SK-N-SH (cell line): Measurements from ENCODE around the gene MACROD2. TPM values are rescaled to one million over a fixed set of nuclear protein-coding genes. Genes with fewer than 3 reads are reported as not detected.

Experiments
- CTCF ChIA-PET: fragments of 300-600, 350-600 bp; formaldehyde crosslinking; extraction: SDS; loops from one replicate; lab custom pipeline; 2021; lab: Yijun Ruan, JAX
- POLR2A ChIA-PET: fragments of 350-600 bp; sonication (Branson Sonifier 250); formaldehyde crosslinking; extraction: SDS; loops from one replicate; lab custom pipeline; 2020; ENCODE audit warnings: antibody characterized with exemption, inconsistent platforms; lab: Yijun Ruan, JAX
- DNase-seq: peaks from one replicate; pipeline ENCODE4 v3.0.0; 2012
- H2AFZ ChIP-seq: fragments of 200-600 bp; sonication (generic); 2 replicates; pipeline ENCODE4 v1.8.1; 2016; ENCODE audit warnings: antibody characterized with exemption, mild to moderate bottlenecking, low read depth
- H3F3A ChIP-seq: fragments of 200-600 bp; sonication (generic); replicated peaks from 2 replicates; pipeline ENCODE3; 2016; ENCODE audit warnings: antibody characterized with exemption, mild to moderate bottlenecking; ENCODE audit not compliant: insufficient read depth
- H3K27ac ChIP-seq, 2 experiments: fragments of 200-500 bp in 1 of 2; fragments of 200-600 bp in 1 of 2; sonication (Bioruptor generic) in 1 of 2; sonication (generic), shearing (Covaris generic) in 1 of 2; 2 replicates each; pipeline versions ENCODE4 v1.5.1 to v1.6.1; 2014 to 2016; ENCODE audit warnings: low read depth in 2 of 2, inconsistent platforms in 1 of 2, low read length in 1 of 2, mild to moderate bottlenecking in 1 of 2, mixed read lengths in 1 of 2
- H3K27me3 ChIP-seq: fragments of 200-600 bp; sonication (generic), shearing (Covaris generic); 2 replicates; pipeline ENCODE4 v1.6.1; 2016; ENCODE audit warnings: mixed run types; ENCODE audit not compliant: insufficient read depth
- H3K36me3 ChIP-seq, 2 experiments: fragments of 200-500 bp in 1 of 2; fragments of 200-600 bp in 1 of 2; sonication (Bioruptor generic) in 1 of 2; sonication (generic) in 1 of 2; replicated peaks in 1 of 2; 2 replicates each; pipeline versions ENCODE3 to v1.5.1; 2014 to 2016; ENCODE audit warnings: low read length in 1 of 2, mild to moderate bottlenecking in 1 of 2; ENCODE audit not compliant: insufficient read depth in 2 of 2, control insufficient read depth in 1 of 2
- H3K4me1 ChIP-seq, 2 experiments: fragments of 200-500 bp in 1 of 2; fragments of 200-600 bp in 1 of 2; sonication (Bioruptor generic) in 1 of 2; sonication (generic), shearing (Covaris generic) in 1 of 2; 2 replicates each; pipeline versions ENCODE4 v1.5.1 to v1.6.1; 2014 to 2016; ENCODE audit warnings: low read depth in 1 of 2, low read length in 1 of 2, mixed run types in 1 of 2; ENCODE audit not compliant: insufficient read depth in 2 of 2, control insufficient read depth in 1 of 2
- H3K4me2 ChIP-seq: fragments of 200-600 bp; sonication (generic), shearing (Covaris generic); 2 replicates; pipeline ENCODE4 v1.6.1; 2017; ENCODE audit warnings: mixed run types
- H3K4me3 ChIP-seq, 2 experiments: fragments of 200-500 bp in 1 of 2; fragments of 200-600 bp in 1 of 2; sonication (Bioruptor generic) in 1 of 2; sonication (generic), shearing (Covaris generic) in 1 of 2; 2 replicates each; pipeline versions ENCODE4 v1.5.1 to v1.8.1; 2014 to 2016; ENCODE audit warnings: low read depth in 2 of 2, inconsistent platforms in 1 of 2, low read length in 1 of 2, mild to moderate bottlenecking in 1 of 2, mixed read lengths in 1 of 2, moderate library complexity in 1 of 2
- H3K79me2 ChIP-seq: fragments of 200-600 bp; sonication (generic); 2 replicates; pipeline ENCODE4 v1.8.1; 2017; ENCODE audit warnings: mild to moderate bottlenecking; ENCODE audit not compliant: insufficient read depth
- H3K9ac ChIP-seq: fragments of 200-600 bp; sonication (generic); 2 replicates; pipeline ENCODE4 v1.6.1; 2017; ENCODE audit warnings: mixed run types
- H3K9me2 ChIP-seq: fragments of 200-600 bp; sonication (generic); 2 replicates; pipeline ENCODE4 v1.6.1; 2017; ENCODE audit warnings: mixed run types
- H3K9me3 ChIP-seq: fragments of 200-600 bp; sonication (generic); 2 replicates; pipeline ENCODE4 v1.6.1; 2017; ENCODE audit warnings: mixed run types, mild to moderate bottlenecking, moderate library complexity
- H4K20me1 ChIP-seq: fragments of 200-600 bp; sonication (generic); 2 replicates; pipeline ENCODE4 v1.6.1; 2017; ENCODE audit warnings: mild to moderate bottlenecking, mixed run types; ENCODE audit not compliant: insufficient read depth
- CHD2 ChIP-seq: fragments of 150-350 bp; IDR thresholded peaks from 2 replicates; pipeline ENCODE4 v1.6.1; 2018; ENCODE audit warnings: low read length; ENCODE audit not compliant: partially characterized antibody
- ELF1 ChIP-seq: IDR thresholded peaks from 2 replicates; pipeline ENCODE4 v1.4.0; 2012
- FOSL2 ChIP-seq: IDR thresholded peaks from 2 replicates; pipeline ENCODE4 v1.4.0; 2012; ENCODE audit warnings: low read depth, mild to moderate bottlenecking, moderate library complexity, borderline replicate concordance
- FOXJ3 ChIP-seq: sonication (generic); formaldehyde crosslinking; IDR thresholded peaks from 2 replicates; pipeline ENCODE4 v1.5.1; 2020; ENCODE audit warnings: mild to moderate bottlenecking, missing genetic modification reagents
- FOXM1 ChIP-seq: IDR thresholded peaks from 2 replicates; pipeline ENCODE4 v1.4.0; 2012; ENCODE audit warnings: low read depth, mild to moderate bottlenecking
- GATA2 ChIP-seq: sonication (generic); formaldehyde crosslinking; IDR thresholded peaks from 2 replicates; pipeline ENCODE4 v1.5.0; 2020; ENCODE audit warnings: mild to moderate bottlenecking, missing genetic modification reagents
- JUND ChIP-seq: IDR thresholded peaks from 2 replicates; pipeline ENCODE4 v1.4.0; 2012
- NFIC ChIP-seq: IDR thresholded peaks from 2 replicates; pipeline ENCODE4 v1.4.0; 2012; ENCODE audit warnings: borderline replicate concordance
- RCOR1 ChIP-seq: fragments of 150-350 bp; IDR thresholded peaks from 2 replicates; pipeline ENCODE4 v1.6.1; 2017; ENCODE audit warnings: antibody characterized with exemption, low read length
- RXRA ChIP-seq: IDR thresholded peaks from 2 replicates; pipeline ENCODE4 v1.4.0; 2012; ENCODE audit warnings: low read depth, mild to moderate bottlenecking, borderline replicate concordance
- SIN3A ChIP-seq: IDR thresholded peaks from 2 replicates; pipeline ENCODE4 v1.6.1; 2012; ENCODE audit warnings: low read depth, mild to moderate bottlenecking, low read length, moderate library complexity, borderline replicate concordance
- SMC3 ChIP-seq: IDR thresholded peaks from 2 replicates; pipeline ENCODE4 v1.6.1; 2012; ENCODE audit warnings: low read depth, low read length, improper control_type of control experiment
- TAF1 ChIP-seq: IDR thresholded peaks from 2 replicates; pipeline ENCODE4 v1.6.1; 2012; ENCODE audit warnings: low read depth, mild to moderate bottlenecking, low read length, moderate library complexity, borderline replicate concordance
- TCF12 ChIP-seq: IDR thresholded peaks from 2 replicates; pipeline ENCODE4 v1.4.0; 2012
- WGBS: methylation state at CpG from one replicate; pipeline ENCODE4 v1.1.6; 2017; ENCODE audit warnings: low lambda C conversion rate; 5-methylcytosine and 5-hydroxymethylcytosine counted together
- polyA plus RNA-seq, 3 experiments: library from polyadenylated mRNA; depleted of rRNA; stranded (reverse); fragments of >200 nt; gene quantifications; 2 replicates each; pipeline ENCODE4 v1.2.3, GENCODE V29; 2012
- TF ChIP-seq, protein P1 (sequence below): IDR thresholded peaks from 2 replicates; pipeline ENCODE4 v1.4.0; 2012; ENCODE audit warnings: low read depth
- TF ChIP-seq, protein P2 (sequence below): fragments of 200-600 bp; sonication (generic); IDR thresholded peaks from 2 replicates; pipeline ENCODE4 v1.6.1; 2017; ENCODE audit warnings: antibody characterized with exemption, mild to moderate bottlenecking, moderate library complexity
- TF ChIP-seq, protein P3 (sequence below): IDR thresholded peaks from 2 replicates; pipeline ENCODE4 v1.6.1; 2012; ENCODE audit warnings: mild to moderate bottlenecking, low read depth, low read length, moderate library complexity
- TF ChIP-seq, protein P4 (sequence below): fragments of 150-350 bp; IDR thresholded peaks from 2 replicates; pipeline ENCODE4 v1.6.1; 2017; ENCODE audit warnings: antibody characterized with exemption, low read length, low read depth, borderline replicate concordance
- TF ChIP-seq, protein P5 (sequence below): IDR thresholded peaks from 2 replicates; pipeline ENCODE4; 2012

Gene MACROD2
- polyA plus RNA-seq, 1 of the 3 experiments (the other 2 are of a cell fraction), result 0.33 TPM

DNA sequence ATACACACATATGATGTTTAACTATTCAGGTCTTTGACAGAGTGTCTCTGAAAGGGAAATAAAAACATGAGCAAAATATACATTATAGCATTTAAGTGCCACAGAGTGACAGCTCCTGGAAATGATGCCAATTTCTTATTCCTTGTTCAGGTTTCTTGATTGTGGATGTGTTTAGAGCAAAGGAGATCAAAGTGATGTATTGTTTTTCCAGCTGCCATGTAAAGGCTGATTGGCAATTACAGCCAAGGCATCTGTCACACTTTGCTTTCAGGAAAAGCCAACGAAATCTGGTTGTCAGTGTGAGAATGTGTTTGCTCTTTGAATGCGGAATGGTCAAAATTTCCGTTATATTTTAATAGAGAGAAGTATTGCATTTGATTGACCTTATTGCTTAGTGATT is 689.9 kb downstream of the MACROD2 start (continued):
- TF ChIP-seq FOXM1 (no peak), SMC3 (no peak)

DNA sequence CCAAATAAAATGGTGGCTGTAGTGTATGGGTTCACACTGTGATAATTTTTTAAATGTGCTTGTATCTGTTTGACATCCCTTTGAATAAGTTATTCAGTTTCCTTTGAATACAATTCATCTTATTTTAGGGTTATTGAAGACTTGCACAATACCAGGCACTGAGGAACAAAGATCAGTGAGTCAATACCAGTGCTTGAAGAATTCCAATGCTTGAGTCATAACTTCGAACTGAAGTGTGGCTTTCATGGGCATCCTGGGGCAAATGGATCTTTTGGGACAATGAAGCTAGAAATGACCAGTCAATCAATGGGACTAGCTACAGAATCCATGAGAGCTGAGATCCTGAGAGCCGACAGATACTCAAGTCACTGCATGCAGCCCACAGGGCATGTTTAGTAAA is 692.0 kb downstream of the MACROD2 start:
- Histone ChIP-seq H3K36me3 (no peaks in the 10 kb centered on the region), H3K27me3 (no peaks in the 10 kb centered on the region), H3K27ac (no peak overlapping the region; a peak in 1 of 4 replicates)
- POLR2A ChIA-PET, result no interaction called here
- no peak for TF ChIP-seq TCF12
- TF ChIP-seq TAF1, result no peak
- TF ChIP-seq, protein P1, sequence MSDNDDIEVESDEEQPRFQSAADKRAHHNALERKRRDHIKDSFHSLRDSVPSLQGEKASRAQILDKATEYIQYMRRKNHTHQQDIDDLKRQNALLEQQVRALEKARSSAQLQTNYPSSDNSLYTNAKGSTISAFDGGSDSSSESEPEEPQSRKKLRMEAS, result no peak
- TF ChIP-seq CHD2, result no peak
- TF ChIP-seq, all 33 proteins: peak for 0
- no peak overlapping the region for H3K4me3 ChIP-seq
- H4K20me1 ChIP-seq, result no peaks in the 10 kb centered on the region
- H3F3A ChIP-seq, result no peaks in the 10 kb centered on the region
- no peak overlapping the region for H3K4me2 ChIP-seq
- no peaks in the 10 kb centered on the region for H3K9me3 ChIP-seq
- no peak overlapping the region for H3K9ac ChIP-seq
- H2AFZ ChIP-seq, result no peak overlapping the region
- no peaks in the 10 kb centered on the region; a peak in 1 of 4 replicates for H3K4me1 ChIP-seq
- CTCF ChIA-PET, result no interaction called here
- no peaks in the 10 kb centered on the region for H3K9me2 ChIP-seq
- 75% methylated on average over 2 of the region's 2 CpGs for WGBS
- no peaks in the 10 kb centered on the region for H3K79me2 ChIP-seq
- no peak for DNase-seq

DNA sequence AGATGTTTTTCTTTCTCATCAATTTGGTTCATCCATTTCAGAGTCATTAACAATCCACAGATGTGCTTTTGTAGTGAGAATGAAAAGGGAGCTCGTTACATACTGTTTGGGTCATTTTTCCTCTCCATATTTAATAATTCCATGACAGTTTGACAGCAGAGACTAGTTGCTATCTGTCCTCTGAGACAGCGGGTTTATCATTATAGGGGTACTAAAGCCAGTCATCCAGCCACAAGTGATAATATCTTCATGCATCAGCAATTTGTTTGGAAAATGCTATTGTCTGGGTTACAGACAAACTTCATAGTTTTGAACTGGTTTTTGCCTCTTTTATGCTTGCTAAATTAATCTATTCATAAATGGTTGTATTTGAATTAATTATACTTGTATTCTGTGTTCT is 692.7 kb downstream of the MACROD2 start:
- ChIA-PET CTCF (interaction anchor here (0.7 kb wide), 1 partner anchor 353 kb away, joined by 3 read pairs; no protein-coding TSS in a partner anchor), POLR2A (no interaction called here)
- Histone ChIP-seq H3K9ac (no peak overlapping the region), H3F3A (no peaks in the 10 kb centered on the region), H3K4me3 (no peak overlapping the region), H3K4me2 (no peak overlapping the region), H2AFZ (no peak overlapping the region), H3K27me3 (no peaks in the 10 kb centered on the region), H3K27ac (peak overlapping the region in 1 of 2 experiments; percentile 6; a peak in 1 of 4 replicates), H3K4me1 (no peaks in the 10 kb centered on the region; a peak in 1 of 4 replicates), H3K9me2 (no peaks in the 10 kb centered on the region), H3K79me2 (no peaks in the 10 kb centered on the region), H4K20me1 (no peaks in the 10 kb centered on the region), H3K9me3 (no peaks in the 10 kb centered on the region), H3K36me3 (no peaks in the 10 kb centered on the region)
- 22% methylated on average over 2 of the region's 2 CpGs for WGBS
- DNase-seq, result peak; percentile 45
- TF ChIP-seq FOSL2 (no peak), GATA2 (CRISPR knock-in tag) (peak; percentile 77), RCOR1 (0 out of 2 replicates have a peak, but pooled peaks have one; percentile 49), RXRA (no peak), NFIC (no peak), ELF1 (no peak), SIN3A (no peak), FOXJ3 (CRISPR knock-in tag) (no peak), FOXM1 (no peak), JUND (no peak)
- TF ChIP-seq, protein P2, sequence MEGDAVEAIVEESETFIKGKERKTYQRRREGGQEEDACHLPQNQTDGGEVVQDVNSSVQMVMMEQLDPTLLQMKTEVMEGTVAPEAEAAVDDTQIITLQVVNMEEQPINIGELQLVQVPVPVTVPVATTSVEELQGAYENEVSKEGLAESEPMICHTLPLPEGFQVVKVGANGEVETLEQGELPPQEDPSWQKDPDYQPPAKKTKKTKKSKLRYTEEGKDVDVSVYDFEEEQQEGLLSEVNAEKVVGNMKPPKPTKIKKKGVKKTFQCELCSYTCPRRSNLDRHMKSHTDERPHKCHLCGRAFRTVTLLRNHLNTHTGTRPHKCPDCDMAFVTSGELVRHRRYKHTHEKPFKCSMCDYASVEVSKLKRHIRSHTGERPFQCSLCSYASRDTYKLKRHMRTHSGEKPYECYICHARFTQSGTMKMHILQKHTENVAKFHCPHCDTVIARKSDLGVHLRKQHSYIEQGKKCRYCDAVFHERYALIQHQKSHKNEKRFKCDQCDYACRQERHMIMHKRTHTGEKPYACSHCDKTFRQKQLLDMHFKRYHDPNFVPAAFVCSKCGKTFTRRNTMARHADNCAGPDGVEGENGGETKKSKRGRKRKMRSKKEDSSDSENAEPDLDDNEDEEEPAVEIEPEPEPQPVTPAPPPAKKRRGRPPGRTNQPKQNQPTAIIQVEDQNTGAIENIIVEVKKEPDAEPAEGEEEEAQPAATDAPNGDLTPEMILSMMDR, result no peak
- TF ChIP-seq, protein P3, sequence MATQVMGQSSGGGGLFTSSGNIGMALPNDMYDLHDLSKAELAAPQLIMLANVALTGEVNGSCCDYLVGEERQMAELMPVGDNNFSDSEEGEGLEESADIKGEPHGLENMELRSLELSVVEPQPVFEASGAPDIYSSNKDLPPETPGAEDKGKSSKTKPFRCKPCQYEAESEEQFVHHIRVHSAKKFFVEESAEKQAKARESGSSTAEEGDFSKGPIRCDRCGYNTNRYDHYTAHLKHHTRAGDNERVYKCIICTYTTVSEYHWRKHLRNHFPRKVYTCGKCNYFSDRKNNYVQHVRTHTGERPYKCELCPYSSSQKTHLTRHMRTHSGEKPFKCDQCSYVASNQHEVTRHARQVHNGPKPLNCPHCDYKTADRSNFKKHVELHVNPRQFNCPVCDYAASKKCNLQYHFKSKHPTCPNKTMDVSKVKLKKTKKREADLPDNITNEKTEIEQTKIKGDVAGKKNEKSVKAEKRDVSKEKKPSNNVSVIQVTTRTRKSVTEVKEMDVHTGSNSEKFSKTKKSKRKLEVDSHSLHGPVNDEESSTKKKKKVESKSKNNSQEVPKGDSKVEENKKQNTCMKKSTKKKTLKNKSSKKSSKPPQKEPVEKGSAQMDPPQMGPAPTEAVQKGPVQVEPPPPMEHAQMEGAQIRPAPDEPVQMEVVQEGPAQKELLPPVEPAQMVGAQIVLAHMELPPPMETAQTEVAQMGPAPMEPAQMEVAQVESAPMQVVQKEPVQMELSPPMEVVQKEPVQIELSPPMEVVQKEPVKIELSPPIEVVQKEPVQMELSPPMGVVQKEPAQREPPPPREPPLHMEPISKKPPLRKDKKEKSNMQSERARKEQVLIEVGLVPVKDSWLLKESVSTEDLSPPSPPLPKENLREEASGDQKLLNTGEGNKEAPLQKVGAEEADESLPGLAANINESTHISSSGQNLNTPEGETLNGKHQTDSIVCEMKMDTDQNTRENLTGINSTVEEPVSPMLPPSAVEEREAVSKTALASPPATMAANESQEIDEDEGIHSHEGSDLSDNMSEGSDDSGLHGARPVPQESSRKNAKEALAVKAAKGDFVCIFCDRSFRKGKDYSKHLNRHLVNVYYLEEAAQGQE, result no peak
- TF ChIP-seq, protein P4, sequence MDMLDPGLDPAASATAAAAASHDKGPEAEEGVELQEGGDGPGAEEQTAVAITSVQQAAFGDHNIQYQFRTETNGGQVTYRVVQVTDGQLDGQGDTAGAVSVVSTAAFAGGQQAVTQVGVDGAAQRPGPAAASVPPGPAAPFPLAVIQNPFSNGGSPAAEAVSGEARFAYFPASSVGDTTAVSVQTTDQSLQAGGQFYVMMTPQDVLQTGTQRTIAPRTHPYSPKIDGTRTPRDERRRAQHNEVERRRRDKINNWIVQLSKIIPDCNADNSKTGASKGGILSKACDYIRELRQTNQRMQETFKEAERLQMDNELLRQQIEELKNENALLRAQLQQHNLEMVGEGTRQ, result no peak
- TF ChIP-seq, protein P1, result no peak
- TF ChIP-seq, protein P5, sequence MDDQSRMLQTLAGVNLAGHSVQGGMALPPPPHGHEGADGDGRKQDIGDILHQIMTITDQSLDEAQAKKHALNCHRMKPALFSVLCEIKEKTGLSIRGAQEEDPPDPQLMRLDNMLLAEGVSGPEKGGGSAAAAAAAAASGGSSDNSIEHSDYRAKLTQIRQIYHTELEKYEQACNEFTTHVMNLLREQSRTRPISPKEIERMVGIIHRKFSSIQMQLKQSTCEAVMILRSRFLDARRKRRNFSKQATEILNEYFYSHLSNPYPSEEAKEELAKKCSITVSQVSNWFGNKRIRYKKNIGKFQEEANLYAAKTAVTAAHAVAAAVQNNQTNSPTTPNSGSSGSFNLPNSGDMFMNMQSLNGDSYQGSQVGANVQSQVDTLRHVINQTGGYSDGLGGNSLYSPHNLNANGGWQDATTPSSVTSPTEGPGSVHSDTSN, result 0 out of 2 replicates have a peak, but pooled peaks have one; percentile 10
